Measurements from ENCODE around the gene SLC25A22. TPM values are rescaled to one million over a fixed set of nuclear protein-coding genes. Genes with fewer than 3 reads are reported as not detected.

The SLC25A22 gene
- polyA plus RNA-seq, 1 donor: 14.6 TPM

DNA sequence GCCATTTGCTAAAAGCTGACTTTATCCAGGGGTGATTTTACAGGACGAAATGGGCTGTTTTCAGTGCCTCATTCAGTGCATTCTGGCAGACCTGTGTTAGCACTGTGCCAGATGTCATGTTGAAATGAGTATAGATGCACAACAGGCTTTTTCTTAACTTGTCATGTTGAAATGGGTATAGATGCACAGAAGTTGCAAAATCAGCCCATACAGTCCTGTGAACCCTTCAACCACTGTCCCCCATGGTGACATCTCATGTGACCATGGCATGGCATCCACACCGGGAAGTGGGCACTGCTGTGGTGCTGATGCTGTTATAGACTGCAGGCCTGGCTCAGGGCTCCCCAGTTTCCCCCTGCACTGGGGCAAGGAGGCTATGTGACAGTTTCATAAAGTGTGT lies 48.4 kb downstream of the SLC25A22 start:
- no peak overlapping the region for H3K27ac ChIP-seq (ENCODE audit: low read length)
- H3K27me3 ChIP-seq (ENCODE audit: control insufficient read depth, insufficient read depth, low read length): no peaks in the 10 kb centered on the region
- DNase-seq: no peak
- no peaks in the 10 kb centered on the region for H3K9me3 ChIP-seq (ENCODE audit: control insufficient read depth, low read depth, low read length)
- WGBS (ENCODE audit: insufficient coverage, low lambda C conversion rate): no CpG with 5 or more reads among the region's 2 CpGs
- H3K4me3 ChIP-seq (ENCODE audit: low read length): no peak overlapping the region
- H3K36me3 ChIP-seq (ENCODE audit: control insufficient read depth, insufficient read depth, low read length): peaks cover 3% of the 10 kb centered on the region
- H3K4me1 ChIP-seq (ENCODE audit: control insufficient read depth, insufficient read depth, low read length): peaks cover 16% of the 10 kb centered on the region

GRCh38 chr11:748007-748359 lies 50.1 kb downstream of the SLC25A22 start:
- Histone ChIP-seq H3K36me3 (ENCODE audit: control insufficient read depth, insufficient read depth, low read length) (peaks cover 3% of the 10 kb centered on the region), H3K27ac (ENCODE audit: low read length) (no peak overlapping the region), H3K4me3 (ENCODE audit: low read length) (peak overlapping the region; percentile 62), H3K27me3 (ENCODE audit: control insufficient read depth, insufficient read depth, low read length) (no peaks in the 10 kb centered on the region), H3K9me3 (ENCODE audit: control insufficient read depth, low read depth, low read length) (no peaks in the 10 kb centered on the region), H3K4me1 (ENCODE audit: control insufficient read depth, insufficient read depth, low read length) (peaks cover 16% of the 10 kb centered on the region)
- DNase-seq: no peak
- no CpG with 5 or more reads among the region's 18 CpGs for WGBS (ENCODE audit: insufficient coverage, low lambda C conversion rate)

DNA sequence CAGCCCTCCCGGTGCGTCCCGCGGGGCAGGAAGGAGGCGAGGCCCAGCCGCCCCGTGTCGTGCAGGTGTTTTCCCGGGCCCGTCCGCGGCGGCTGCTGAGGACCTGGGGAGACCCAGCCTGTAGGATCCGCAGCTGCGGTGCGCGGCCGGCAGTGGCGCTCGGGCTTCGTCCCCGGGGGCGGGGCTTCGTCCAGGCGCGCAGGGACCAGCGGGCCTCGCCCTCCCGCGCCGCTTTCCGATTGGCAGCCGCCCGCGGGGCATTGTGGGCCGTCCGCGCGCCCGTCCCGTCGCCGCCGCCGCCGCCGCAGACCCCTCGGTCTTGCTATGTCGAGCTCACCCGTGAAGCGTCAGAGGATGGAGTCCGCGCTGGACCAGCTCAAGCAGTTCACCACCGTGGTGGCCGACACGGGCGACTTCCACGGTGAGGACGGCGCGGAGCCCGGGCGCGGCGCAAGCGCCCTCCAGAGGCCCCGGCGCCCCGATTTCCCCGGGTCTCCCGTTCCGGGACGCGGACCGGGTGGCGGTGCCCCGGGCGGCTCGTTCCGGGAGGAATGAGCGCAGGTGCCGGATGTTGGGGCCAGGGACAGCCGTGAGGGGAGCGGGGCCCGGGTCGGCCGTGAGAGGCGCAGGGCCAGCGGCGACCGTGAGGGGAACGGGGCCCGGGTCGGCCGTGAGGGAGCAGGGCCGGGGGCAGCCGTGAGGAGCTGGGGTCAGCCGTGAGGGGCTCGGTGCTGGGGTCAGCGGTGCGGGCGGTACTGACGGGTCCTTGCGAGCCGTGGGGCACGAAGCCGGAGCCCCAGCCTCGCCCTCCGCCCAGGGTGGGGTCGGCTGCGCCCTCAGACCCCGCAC lies 50.7 kb downstream of the SLC25A22 start, which contains the start of gene TALDO1:
Gene TALDO1 (plus strand): TSS at position 307 of the 849 bp plus-strand sequence. CDS start 18 bp downstream, at position 325.
- Histone ChIP-seq H3K4me1 (ENCODE audit: control insufficient read depth, insufficient read depth, low read length) (peaks cover 16% of the 10 kb centered on the region), H3K27ac (ENCODE audit: low read length) (peak within 1 kb of the TSS; percentile 64), H3K36me3 (ENCODE audit: control insufficient read depth, insufficient read depth, low read length) (peaks cover under 1% of the 10 kb centered on the region), H3K27me3 (ENCODE audit: control insufficient read depth, insufficient read depth, low read length) (no peaks in the 10 kb centered on the region), H3K4me3 (ENCODE audit: low read length) (peak within 1 kb of the TSS; percentile 63), H3K9me3 (ENCODE audit: control insufficient read depth, low read depth, low read length) (no peaks in the 10 kb centered on the region)
- DNase-seq: peak; percentile 87 to 92
- no CpG with 5 or more reads among the region's 112 CpGs for WGBS (ENCODE audit: insufficient coverage, low lambda C conversion rate)

- Histone ChIP-seq H3K27ac (ENCODE audit: low read length) (peak overlapping the region; percentile 64), H3K27me3 (ENCODE audit: control insufficient read depth, insufficient read depth, low read length) (no peaks in the 10 kb centered on the region), H3K4me3 (ENCODE audit: low read length) (peak overlapping the region; percentile 63), H3K9me3 (ENCODE audit: control insufficient read depth, low read depth, low read length) (no peaks in the 10 kb centered on the region), H3K36me3 (ENCODE audit: control insufficient read depth, insufficient read depth, low read length) (no peaks in the 10 kb centered on the region), H3K4me1 (ENCODE audit: control insufficient read depth, insufficient read depth, low read length) (peaks cover 16% of the 10 kb centered on the region)
- no peak for DNase-seq
- no CpG with 5 or more reads among the region's 46 CpGs for WGBS (ENCODE audit: insufficient coverage, low lambda C conversion rate)
Measured at GRCh38 chr11:746289-747157, 51.6 kb downstream of the SLC25A22 start.

DNA sequence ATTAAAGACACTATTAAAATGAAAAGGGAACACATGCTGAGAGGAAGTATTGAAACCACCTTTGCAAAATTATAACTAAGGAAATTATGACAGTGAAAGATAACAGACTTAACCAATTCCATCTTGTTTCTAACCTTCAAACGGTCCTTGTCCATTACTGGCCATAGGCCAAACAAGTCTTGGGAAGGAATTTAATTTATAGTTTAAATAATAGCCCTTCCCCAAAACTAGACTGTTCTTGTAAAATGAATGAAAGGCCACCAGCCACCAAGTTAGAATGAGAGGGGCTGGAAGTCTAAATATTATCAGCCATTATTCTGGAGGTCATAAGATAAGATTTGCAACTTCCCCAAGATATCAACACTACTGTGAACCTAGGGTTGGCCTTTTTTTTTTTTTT lies 52.7 kb downstream of the SLC25A22 start:
- no peaks in the 10 kb centered on the region for H3K9me3 ChIP-seq (ENCODE audit: control insufficient read depth, low read depth, low read length)
- H3K36me3 ChIP-seq (ENCODE audit: control insufficient read depth, insufficient read depth, low read length): no peaks in the 10 kb centered on the region
- H3K27me3 ChIP-seq (ENCODE audit: control insufficient read depth, insufficient read depth, low read length): no peaks in the 10 kb centered on the region
- no peak for DNase-seq
- no peak overlapping the region for H3K27ac ChIP-seq (ENCODE audit: low read length)
- WGBS (ENCODE audit: insufficient coverage, low lambda C conversion rate): no CpG with 5 or more reads among the region's 1 CpG
- peaks cover 16% of the 10 kb centered on the region for H3K4me1 ChIP-seq (ENCODE audit: control insufficient read depth, insufficient read depth, low read length)
- no peak overlapping the region for H3K4me3 ChIP-seq (ENCODE audit: low read length)

DNA sequence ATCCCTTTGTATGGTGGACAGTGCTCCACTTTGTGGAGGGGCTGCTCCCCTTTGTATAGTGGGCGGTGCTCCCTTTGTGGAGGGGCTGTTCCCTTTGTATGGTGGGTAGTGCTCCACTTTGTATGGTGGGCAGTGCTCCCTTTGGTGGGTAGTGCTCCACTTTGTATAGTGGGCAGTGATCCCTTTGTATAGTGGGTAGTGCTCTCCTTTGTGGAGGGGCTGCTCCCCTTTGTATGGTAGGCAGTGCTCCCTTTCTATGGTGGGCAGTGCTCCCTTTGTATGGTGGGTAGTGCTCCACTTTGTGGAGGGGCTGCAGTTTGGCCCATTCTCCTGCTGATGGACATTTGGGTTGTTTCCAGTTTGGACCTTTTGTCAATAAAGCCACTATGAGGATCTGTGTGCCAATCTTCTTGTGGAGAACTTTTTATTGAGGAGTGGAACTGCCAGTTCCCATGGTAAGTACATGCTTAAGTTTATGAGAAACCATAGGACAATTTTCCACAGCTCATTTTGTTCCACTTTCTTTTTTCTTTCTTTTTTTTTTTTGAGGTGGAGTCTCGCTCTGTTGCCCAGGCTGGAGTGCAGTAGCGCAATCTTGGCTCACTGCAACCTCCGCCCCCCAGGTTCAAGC lies 55.4 kb downstream of the SLC25A22 start:
- DNase-seq: no peak
- H3K27me3 ChIP-seq (ENCODE audit: control insufficient read depth, insufficient read depth, low read length): no peaks in the 10 kb centered on the region
- peaks cover 8% of the 10 kb centered on the region for H3K4me1 ChIP-seq (ENCODE audit: control insufficient read depth, insufficient read depth, low read length)
- H3K36me3 ChIP-seq (ENCODE audit: control insufficient read depth, insufficient read depth, low read length): no peaks in the 10 kb centered on the region
- no peaks in the 10 kb centered on the region for H3K9me3 ChIP-seq (ENCODE audit: control insufficient read depth, low read depth, low read length)
- H3K27ac ChIP-seq (ENCODE audit: low read length): no peak overlapping the region
- H3K4me3 ChIP-seq (ENCODE audit: low read length): no peak overlapping the region
- no CpG with 5 or more reads among the region's 4 CpGs for WGBS (ENCODE audit: insufficient coverage, low lambda C conversion rate)

DNA sequence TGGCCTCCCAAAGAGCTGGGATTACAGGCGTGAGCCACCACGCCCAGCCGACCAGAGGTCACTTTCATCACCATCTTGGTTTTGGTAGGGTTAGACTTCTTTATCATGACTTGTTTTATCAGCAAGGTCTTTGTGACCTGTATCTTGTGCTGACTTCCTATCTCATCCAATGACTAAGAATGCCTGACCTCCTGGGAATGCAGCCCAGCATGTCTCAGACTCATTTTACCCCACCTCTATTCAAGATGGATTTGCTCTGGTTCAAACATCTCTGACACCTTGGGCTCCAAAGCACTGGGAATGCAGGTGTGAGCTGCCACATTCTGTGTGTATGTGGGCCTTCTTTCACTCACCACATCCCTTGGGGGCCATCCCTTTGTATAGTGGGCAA lies 55.9 kb downstream of the SLC25A22 start:
- DNase-seq: no peak
- no CpG with 5 or more reads among the region's 3 CpGs for WGBS (ENCODE audit: insufficient coverage, low lambda C conversion rate)
- Histone ChIP-seq H3K27me3 (ENCODE audit: control insufficient read depth, insufficient read depth, low read length) (peaks cover 4% of the 10 kb centered on the region), H3K36me3 (ENCODE audit: control insufficient read depth, insufficient read depth, low read length) (no peaks in the 10 kb centered on the region), H3K9me3 (ENCODE audit: control insufficient read depth, low read depth, low read length) (no peaks in the 10 kb centered on the region), H3K4me3 (ENCODE audit: low read length) (no peak overlapping the region), H3K4me1 (ENCODE audit: control insufficient read depth, insufficient read depth, low read length) (peaks cover 12% of the 10 kb centered on the region), H3K27ac (ENCODE audit: low read length) (no peak overlapping the region)

Other genes with a start within 250 kb of the SLC25A22 start
- 4.6 TPM for gene LMNTD2, start 237.5 kb downstream of the SLC25A22 start, polyA plus RNA-seq
- 45.4 TPM for gene RASSF7, start 237.3 kb downstream of the SLC25A22 start, polyA plus RNA-seq
- gene PHRF1, start 221.8 kb downstream of the SLC25A22 start, polyA plus RNA-seq: 40.5 TPM
- 16.7 TPM for gene IRF7, start 182.3 kb downstream of the SLC25A22 start, polyA plus RNA-seq
- 763 TPM for gene CDHR5, start 173.3 kb downstream of the SLC25A22 start, polyA plus RNA-seq
- 131 TPM for gene SCT, start 171.1 kb downstream of the SLC25A22 start, polyA plus RNA-seq
- gene DRD4, start 161.0 kb downstream of the SLC25A22 start, polyA plus RNA-seq: 1.3 TPM
- 24.1 TPM for gene DEAF1, start 103.1 kb downstream of the SLC25A22 start, polyA plus RNA-seq
- 36.1 TPM for gene TMEM80, start 102.5 kb downstream of the SLC25A22 start, polyA plus RNA-seq
- gene EPS8L2, start 92.0 kb downstream of the SLC25A22 start, polyA plus RNA-seq: 260 TPM
- gene TALDO1, start 50.8 kb downstream of the SLC25A22 start, polyA plus RNA-seq: 92.4 TPM
- 58.1 TPM for gene GATD1, start 20.8 kb downstream of the SLC25A22 start, polyA plus RNA-seq
- 2.0 TPM for gene CEND1, start 8.2 kb downstream of the SLC25A22 start, polyA plus RNA-seq
- gene PIDD1, start 7.0 kb upstream of the SLC25A22 start, polyA plus RNA-seq: 15.1 TPM
- gene RPLP2, start 11.7 kb upstream of the SLC25A22 start, polyA plus RNA-seq: 1,325 TPM
- 98.0 TPM for gene PNPLA2, start 20.6 kb upstream of the SLC25A22 start, polyA plus RNA-seq
- gene CRACR2B, start 29.6 kb upstream of the SLC25A22 start, polyA plus RNA-seq: 34.4 TPM
- gene CD151, start 34.7 kb upstream of the SLC25A22 start, polyA plus RNA-seq: 317 TPM
- 87.5 TPM for gene POLR2L, start 44.2 kb upstream of the SLC25A22 start, polyA plus RNA-seq
- gene TSPAN4, start 44.6 kb upstream of the SLC25A22 start, polyA plus RNA-seq: 27.8 TPM
- gene CHID1, start 112.5 kb upstream of the SLC25A22 start, polyA plus RNA-seq: 82.9 TPM
- 79.6 TPM for gene AP2A2, start 127.6 kb upstream of the SLC25A22 start, polyA plus RNA-seq
- gene MUC6, start 238.4 kb upstream of the SLC25A22 start, polyA plus RNA-seq: 0.15 TPM